Retinal pigment epithelial cell (primary cell): ENCODE measurements around the gene TMEM18.

Experiments used
- DNase-seq: peaks from one replicate; pipeline ENCODE4 v3.0.0-alpha.2; 2010; ENCODE audit warnings: low read depth
- H3K4me3 ChIP-seq: 2 replicates; pipeline ENCODE4 v1.5.1; 2011; ENCODE audit warnings: mild to moderate bottlenecking, low read length, control low read depth, moderate library complexity
- TF ChIP-seq, protein P1 (sequence below): conservative IDR thresholded peaks from 2 replicates; pipeline ENCODE4 v1.5.1; 2011; ENCODE audit warnings: low read depth, low read length, control low read depth, inconsistent platforms

Gene TMEM18

DNA sequence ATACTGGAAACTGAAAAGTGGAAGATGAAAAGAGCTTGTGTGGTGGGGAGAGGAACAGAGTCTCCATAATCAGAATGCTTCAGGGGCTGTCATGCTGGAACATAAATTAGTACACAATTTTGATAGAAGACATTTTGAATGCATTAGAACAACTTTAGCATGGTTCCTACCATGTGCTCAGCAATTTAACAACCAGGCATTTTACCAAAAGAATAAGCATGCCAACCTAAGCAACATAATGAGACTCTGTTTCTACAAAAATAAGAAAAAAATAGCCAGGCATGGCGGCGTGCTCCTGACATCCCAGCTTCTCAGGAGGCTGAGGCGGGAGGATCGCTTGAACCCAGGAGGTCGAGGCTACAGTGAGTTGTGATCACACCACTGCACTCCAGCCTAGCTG, 40.5 kb upstream of the TMEM18 start:
- TF ChIP-seq, protein P1, sequence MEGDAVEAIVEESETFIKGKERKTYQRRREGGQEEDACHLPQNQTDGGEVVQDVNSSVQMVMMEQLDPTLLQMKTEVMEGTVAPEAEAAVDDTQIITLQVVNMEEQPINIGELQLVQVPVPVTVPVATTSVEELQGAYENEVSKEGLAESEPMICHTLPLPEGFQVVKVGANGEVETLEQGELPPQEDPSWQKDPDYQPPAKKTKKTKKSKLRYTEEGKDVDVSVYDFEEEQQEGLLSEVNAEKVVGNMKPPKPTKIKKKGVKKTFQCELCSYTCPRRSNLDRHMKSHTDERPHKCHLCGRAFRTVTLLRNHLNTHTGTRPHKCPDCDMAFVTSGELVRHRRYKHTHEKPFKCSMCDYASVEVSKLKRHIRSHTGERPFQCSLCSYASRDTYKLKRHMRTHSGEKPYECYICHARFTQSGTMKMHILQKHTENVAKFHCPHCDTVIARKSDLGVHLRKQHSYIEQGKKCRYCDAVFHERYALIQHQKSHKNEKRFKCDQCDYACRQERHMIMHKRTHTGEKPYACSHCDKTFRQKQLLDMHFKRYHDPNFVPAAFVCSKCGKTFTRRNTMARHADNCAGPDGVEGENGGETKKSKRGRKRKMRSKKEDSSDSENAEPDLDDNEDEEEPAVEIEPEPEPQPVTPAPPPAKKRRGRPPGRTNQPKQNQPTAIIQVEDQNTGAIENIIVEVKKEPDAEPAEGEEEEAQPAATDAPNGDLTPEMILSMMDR = no peak
- DNase-seq = no peak
- no peak overlapping the region for H3K4me3 ChIP-seq

DNA sequence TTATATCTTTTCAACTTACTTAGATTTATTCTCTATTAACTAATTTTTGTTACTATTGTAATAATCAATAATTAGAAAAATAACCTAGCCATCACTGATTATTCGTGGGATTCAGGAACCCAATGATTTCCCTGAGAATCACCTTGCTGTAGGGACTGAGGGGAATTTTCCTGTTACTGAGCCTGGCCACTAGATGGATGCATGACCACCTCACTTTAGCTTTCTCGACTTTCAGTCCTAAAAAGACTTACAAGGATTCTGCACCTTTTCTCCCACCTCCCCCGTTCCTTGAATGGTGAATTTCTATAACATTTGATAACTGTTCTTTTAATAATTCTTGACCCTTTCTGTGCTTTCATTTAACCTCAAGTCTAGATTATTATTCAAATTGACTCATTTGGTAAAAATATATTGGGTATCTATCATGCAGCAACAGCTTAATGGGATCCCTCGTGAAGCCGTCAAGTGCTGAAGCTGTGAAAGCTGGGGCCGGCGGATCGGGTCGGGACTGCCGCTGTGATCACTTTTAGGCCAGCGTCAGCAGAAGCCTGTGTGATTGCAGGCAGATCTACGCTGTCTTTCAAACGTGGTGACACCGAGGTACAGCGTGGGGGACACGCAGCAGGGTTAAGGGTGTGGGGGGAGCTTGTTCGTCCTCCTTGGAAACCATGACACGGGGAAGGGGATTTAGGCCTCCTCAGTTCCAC, 38.8 kb upstream of the TMEM18 start:
- TF ChIP-seq, protein P1 = peak; percentile 54
- H3K4me3 ChIP-seq = no peak overlapping the region
- DNase-seq = no peak

DNA sequence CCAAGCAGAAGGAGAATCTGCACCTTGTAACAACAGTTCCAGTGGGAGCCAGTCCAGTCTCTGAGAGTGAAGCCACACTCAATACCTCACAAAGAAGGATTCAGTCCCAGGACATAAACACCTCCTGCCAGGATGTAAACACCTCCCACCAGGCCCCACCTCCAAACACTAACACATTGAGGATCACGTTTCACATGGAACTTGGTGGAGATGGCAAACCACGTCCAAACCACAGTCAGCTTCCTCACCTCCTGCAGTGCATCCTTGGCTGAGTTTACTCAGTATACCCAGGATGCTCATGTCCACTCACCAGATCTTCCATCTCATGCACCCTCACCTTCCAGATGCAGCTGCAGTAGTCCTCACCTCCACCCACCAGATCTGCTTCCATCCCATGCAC, 37.8 kb upstream of the TMEM18 start:
- no peak overlapping the region for H3K4me3 ChIP-seq
- TF ChIP-seq, protein P1 = no peak
- DNase-seq = no peak

DNA sequence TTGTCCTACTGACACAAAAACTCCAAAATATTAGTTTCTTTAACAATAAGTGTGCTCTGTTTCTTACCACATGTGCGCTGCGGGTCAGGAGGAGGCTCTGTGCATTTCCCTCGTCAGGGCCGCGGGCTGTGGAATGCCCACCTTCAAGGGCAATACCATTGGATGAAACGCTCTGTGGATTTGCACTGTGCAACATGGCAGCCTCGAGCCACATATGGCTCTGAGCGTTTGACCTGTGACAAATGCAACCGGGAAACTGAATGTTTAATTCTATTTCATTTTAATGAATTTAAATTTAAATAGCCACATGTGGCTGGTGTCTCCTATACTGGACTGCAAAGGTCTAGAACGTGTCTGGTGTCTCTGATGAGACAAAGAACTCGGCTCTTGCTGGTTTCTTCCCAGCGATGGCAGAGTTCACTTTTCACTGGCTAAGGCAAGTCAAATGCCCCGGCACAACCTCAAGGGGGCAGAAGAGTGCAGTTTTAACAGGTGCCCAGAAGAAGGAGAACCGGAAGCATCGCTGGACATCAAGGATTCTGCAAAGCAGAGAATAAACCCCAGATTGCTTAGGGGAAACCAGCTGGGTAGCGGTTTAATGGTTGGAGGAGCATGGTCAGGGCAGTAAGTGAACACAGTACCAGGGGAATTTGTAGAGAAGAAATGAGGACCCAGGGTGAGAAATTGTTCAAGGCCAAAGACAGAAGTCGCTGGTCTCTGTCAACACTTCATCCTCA, 37.0 kb upstream of the TMEM18 start:
- no peak overlapping the region for H3K4me3 ChIP-seq
- TF ChIP-seq, protein P1 = peak; percentile 79
- no peak for DNase-seq

DNA sequence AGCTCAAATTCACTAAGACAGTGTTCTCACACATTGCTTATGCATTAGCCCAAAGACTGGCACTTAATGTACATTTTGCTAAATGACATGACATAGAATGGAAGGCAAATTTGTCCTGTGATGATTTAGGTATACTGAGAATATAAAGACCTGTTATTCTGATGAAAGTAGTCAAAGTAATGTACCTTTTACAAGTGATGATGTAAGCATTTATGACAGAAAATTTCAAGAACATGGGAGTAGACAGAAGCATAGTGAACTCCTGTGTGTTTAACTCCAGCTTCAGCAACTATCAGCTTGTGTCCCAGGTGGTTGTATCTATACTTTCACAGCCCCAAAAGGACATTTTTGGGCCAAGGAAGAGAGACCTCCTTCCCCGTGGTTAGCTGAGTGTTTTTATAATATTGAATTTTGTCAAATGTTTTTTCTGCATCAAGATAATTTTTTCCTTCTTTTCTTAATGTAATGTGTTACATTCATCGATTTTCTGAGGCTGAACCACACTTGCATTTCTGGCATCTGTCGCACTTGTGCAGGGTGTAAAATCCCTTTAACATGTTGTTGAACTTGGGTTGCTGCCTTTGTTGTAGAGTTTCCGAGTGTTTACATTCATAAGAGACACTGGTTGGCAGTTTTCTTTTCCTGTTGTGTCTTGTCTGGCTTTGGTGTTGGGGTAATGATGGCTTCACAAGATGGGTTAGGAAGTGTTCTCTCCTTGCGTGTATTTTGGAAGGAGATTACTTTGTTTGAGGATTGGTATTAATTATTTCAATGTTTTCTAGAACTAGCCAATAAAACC, 33.9 kb upstream of the TMEM18 start:
- no peak overlapping the region for H3K4me3 ChIP-seq
- TF ChIP-seq, protein P1 = no peak
- no peak for DNase-seq

DNA sequence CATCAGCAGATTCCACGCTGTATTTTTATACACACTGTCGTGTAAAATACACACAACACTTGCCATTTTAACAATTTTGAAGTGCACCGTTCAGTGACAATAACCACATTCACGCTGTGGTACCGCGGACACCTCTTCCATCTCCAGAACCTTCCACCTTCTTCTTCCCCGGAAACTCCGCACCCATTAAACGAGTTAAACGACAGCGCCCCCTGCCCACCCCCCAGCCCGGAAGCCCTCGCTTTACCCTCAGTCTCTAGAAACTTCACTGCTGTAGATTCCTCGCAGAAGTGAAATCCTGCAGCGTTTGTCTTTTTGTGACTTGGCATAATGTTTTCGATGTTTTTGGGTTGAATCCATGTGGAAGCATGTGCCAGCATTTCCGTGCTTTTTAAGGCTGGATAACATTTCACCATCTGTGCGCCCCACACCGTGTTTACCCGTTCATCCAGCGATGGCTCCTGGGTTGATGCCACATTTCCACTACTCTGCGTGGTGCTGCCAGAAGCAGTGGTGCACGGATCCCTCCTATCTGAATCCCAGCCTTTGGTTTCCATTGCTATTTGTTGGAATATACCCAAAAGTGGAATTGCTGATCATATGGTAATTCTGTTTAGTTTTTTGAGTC, 32.0 kb upstream of the TMEM18 start:
- H3K4me3 ChIP-seq = no peak overlapping the region
- TF ChIP-seq, protein P1 = no peak
- DNase-seq = no peak
